H1 (cell line): Measurements from ENCODE around the gene HRH3. TPM values are rescaled to one million over a fixed set of nuclear protein-coding genes. Genes with fewer than 3 reads are reported as not detected.
A peak's percentile ranks its signal among the peaks of the same experiment; 100 is the strongest.

ENCODE experiments used
- CTCF ChIA-PET: fragments of 300-600 bp; sonication (Branson Sonifier 250); formaldehyde crosslinking; loops from one replicate; lab custom pipeline; 2021; ENCODE audit not compliant: partially characterized antibody; lab: Charles Lee
- POLR2A ChIA-PET: fragments of 300-600 bp; sonication (Branson Sonifier 250); formaldehyde crosslinking; loops from one replicate; lab custom pipeline; 2021; ENCODE audit warnings: inconsistent platforms; ENCODE audit not compliant: partially characterized antibody; lab: Charles Lee
- DNase-seq, 2 experiments: peaks; one replicate each; pipeline versions ENCODE4 v3.0.0 to v3.0.0-alpha.2; 2010 to 2022; ENCODE audit warnings: low spot score in 2 of 2, low read depth in 1 of 2, mixed read lengths in 1 of 2
- FAIRE-seq: peaks from 2 replicates; lab custom pipeline; 2011; peaks lifted over from hg19 to GRCh38; lab: Jason Lieb, UNC
- H2AFZ ChIP-seq: 2 replicates; pipeline ENCODE4 v1.8.1; 2012; ENCODE audit warnings: low read length, inconsistent platforms
- H2AK5ac ChIP-seq: 2 replicates; pipeline ENCODE4 v1.6.1; 2013; ENCODE audit warnings: low read depth, low read length
- H2BK120ac ChIP-seq: replicated peaks from 2 replicates; pipeline ENCODE3; 2013; ENCODE audit warnings: low read depth, low read length, inconsistent platforms
- H2BK12ac ChIP-seq: 2 replicates; pipeline ENCODE4 v1.6.1; 2013; ENCODE audit warnings: low read depth, low read length
- H2BK15ac ChIP-seq: 2 replicates; pipeline ENCODE4 v1.6.1; 2013; ENCODE audit warnings: low read length
- H2BK20ac ChIP-seq: 2 replicates; pipeline ENCODE4 v1.6.1; 2013; ENCODE audit warnings: low read length
- H2BK5ac ChIP-seq: 2 replicates; pipeline ENCODE4 v1.6.1; 2013; ENCODE audit warnings: low read depth, low read length
- H3K14ac ChIP-seq: 2 replicates; pipeline ENCODE4 v1.6.1; 2013; ENCODE audit warnings: inconsistent platforms; ENCODE audit not compliant: insufficient read length
- H3K18ac ChIP-seq: 2 replicates; pipeline ENCODE4 v1.6.1; 2013; ENCODE audit warnings: low read length; ENCODE audit errors: extremely low read depth
- H3K23ac ChIP-seq: 2 replicates; pipeline ENCODE4 v1.6.1; 2013; ENCODE audit warnings: inconsistent platforms; ENCODE audit not compliant: insufficient read length
- H3K23me2 ChIP-seq: 2 replicates; pipeline ENCODE4 v1.6.1; 2013; ENCODE audit warnings: low read depth, low read length
- H3K27ac ChIP-seq: 2 replicates; pipeline ENCODE4 v1.6.1; 2011; ENCODE audit warnings: low read depth, low read length, inconsistent platforms
- H3K27me3 ChIP-seq, 4 experiments: replicated peaks in 1 of 4; 1 replicate in 1 of 4; 2 replicates in 3 of 4; pipeline versions ENCODE4 v1.6.1 to v1.8.1; 2011 to 2013; ENCODE audit warnings: low read length in 3 of 4, mild to moderate bottlenecking in 3 of 4, inconsistent platforms in 2 of 4, mixed read lengths in 2 of 4, moderate library complexity in 1 of 4; ENCODE audit not compliant: control insufficient read depth in 3 of 4, insufficient read depth in 3 of 4; ENCODE audit errors: extremely low read depth in 1 of 4
- H3K36me3 ChIP-seq, 4 experiments: 2 replicates each; pipeline versions ENCODE4 v1.6.1 to v1.8.1; 2011 to 2013; ENCODE audit warnings: mild to moderate bottlenecking in 4 of 4, low read length in 3 of 4, moderate library complexity in 2 of 4, control low read depth in 1 of 4, inconsistent platforms in 1 of 4; ENCODE audit not compliant: insufficient read depth in 4 of 4, control insufficient read depth in 2 of 4
- H3K4ac ChIP-seq: replicated peaks from 2 replicates; pipeline ENCODE3; 2013; ENCODE audit warnings: low read length, low read depth, mixed read lengths, inconsistent platforms; ENCODE audit not compliant: insufficient read length
- H3K4me1 ChIP-seq, 4 experiments: replicated peaks in 1 of 4; 1 replicate in 1 of 4; 2 replicates in 3 of 4; pipeline versions ENCODE4 v1.6.1 to v1.8.1; 2011 to 2013; ENCODE audit warnings: low read length in 3 of 4, inconsistent platforms in 2 of 4, mixed read lengths in 1 of 4; ENCODE audit not compliant: insufficient read depth in 4 of 4, control insufficient read depth in 3 of 4
- H3K4me2 ChIP-seq, 2 experiments: 2 replicates each; pipeline versions ENCODE4 v1.6.1 to v1.8.1; 2011 to 2013; ENCODE audit warnings: low read depth in 2 of 2, low read length in 2 of 2, control low read depth in 1 of 2, inconsistent platforms in 1 of 2, mild to moderate bottlenecking in 1 of 2; ENCODE audit not compliant: insufficient read depth in 1 of 2
- H3K4me3 ChIP-seq, 4 experiments: fragments of 200-600, 300-600 bp in 1 of 4; sonication (generic), shearing (Covaris generic), sonication (Bioruptor Twin) in 1 of 4; 2 replicates each; pipeline versions ENCODE4 v1.5.1 to v1.8.1; 2011 to 2016; ENCODE audit warnings: low read length in 4 of 4, low read depth in 3 of 4, control low read depth in 2 of 4, inconsistent platforms in 2 of 4, mild to moderate bottlenecking in 2 of 4, mixed read lengths in 1 of 4, moderate library complexity in 1 of 4; ENCODE audit not compliant: insufficient read depth in 2 of 4; ENCODE audit errors: extremely low read depth in 1 of 4
- H3K56ac ChIP-seq: replicated peaks from 2 replicates; pipeline ENCODE3; 2013; ENCODE audit warnings: low read depth, mild to moderate bottlenecking, mixed read lengths, low read length, inconsistent platforms; ENCODE audit not compliant: insufficient read length
- H3K79me1 ChIP-seq: 2 replicates; pipeline ENCODE4 v1.6.1; 2013; ENCODE audit warnings: low read depth, low read length, control low read depth
- H3K79me2 ChIP-seq, 2 experiments: 2 replicates each; pipeline versions ENCODE4 v1.6.1 to v1.8.1; 2012 to 2013; ENCODE audit warnings: low read length in 2 of 2, mild to moderate bottlenecking in 2 of 2, inconsistent platforms in 1 of 2; ENCODE audit not compliant: insufficient read depth in 2 of 2, control insufficient read depth in 1 of 2
- H3K9ac ChIP-seq, 4 experiments: replicated peaks in 1 of 4; 1 replicate in 1 of 4; 2 replicates in 3 of 4; pipeline versions ENCODE4 v1.6.1 to v1.8.1; 2011 to 2013; ENCODE audit warnings: low read depth in 3 of 4, low read length in 3 of 4, control low read depth in 2 of 4, mild to moderate bottlenecking in 2 of 4, moderate library complexity in 2 of 4, inconsistent platforms in 1 of 4; ENCODE audit errors: extremely low read depth in 1 of 4
- H3K9me3 ChIP-seq, 2 experiments: 2 replicates each; pipeline versions ENCODE4 v1.6.1 to v1.8.1; 2012 to 2013; ENCODE audit warnings: mild to moderate bottlenecking in 2 of 2, moderate library complexity in 2 of 2, control low read depth in 1 of 2, inconsistent platforms in 1 of 2, low read depth in 1 of 2, low read length in 1 of 2, mixed read lengths in 1 of 2; ENCODE audit not compliant: insufficient read depth in 2 of 2
- H4K20me1 ChIP-seq, 2 experiments: replicated peaks in 1 of 2; 2 replicates each; pipeline versions ENCODE3 to v1.8.1; 2011 to 2013; ENCODE audit warnings: inconsistent platforms in 2 of 2, low read length in 2 of 2, mild to moderate bottlenecking in 1 of 2; ENCODE audit not compliant: insufficient read depth in 2 of 2, control insufficient read depth in 1 of 2
- H4K5ac ChIP-seq: 2 replicates; pipeline ENCODE4 v1.6.1; 2013; ENCODE audit warnings: low read length, low read depth, mixed read lengths, inconsistent platforms; ENCODE audit not compliant: insufficient read length
- H4K8ac ChIP-seq: 2 replicates; pipeline ENCODE4 v1.8.0; 2013; ENCODE audit warnings: mild to moderate bottlenecking, moderate library complexity, low read length, inconsistent platforms; ENCODE audit not compliant: insufficient read depth; ENCODE audit errors: extremely low read depth
- H4K91ac ChIP-seq: replicated peaks from 2 replicates; pipeline ENCODE3; 2013; ENCODE audit warnings: low read length, mixed read lengths, inconsistent platforms; ENCODE audit not compliant: insufficient read length
- BRCA1 ChIP-seq: IDR thresholded peaks from 2 replicates; pipeline ENCODE4 v1.6.1; 2012; ENCODE audit warnings: low read depth, low read length, improper control_type of control experiment
- CTBP2 ChIP-seq: IDR thresholded peaks from 2 replicates; pipeline ENCODE4 v1.7.0; 2011; ENCODE audit warnings: borderline replicate concordance, mild to moderate bottlenecking, moderate library complexity, mixed read lengths, low read length; ENCODE audit not compliant: insufficient read depth, insufficient read length
- EP300 ChIP-seq, 2 experiments: IDR thresholded peaks; 1 replicate in 1 of 2; 2 replicates in 1 of 2; pipeline ENCODE4 v1.6.1; 2011 to 2012; ENCODE audit warnings: low read depth in 2 of 2, low read length in 2 of 2, mild to moderate bottlenecking in 2 of 2, borderline replicate concordance in 1 of 2, inconsistent platforms in 1 of 2, moderate library complexity in 1 of 2
- GTF2F1 ChIP-seq: IDR thresholded peaks from 2 replicates; pipeline ENCODE4 v1.6.1; 2012; ENCODE audit warnings: low read depth, low read length, improper control_type of control experiment, borderline replicate concordance
- RBBP5 ChIP-seq: IDR thresholded peaks from 2 replicates; pipeline ENCODE4 v1.7.1; 2012; ENCODE audit warnings: low read depth, mild to moderate bottlenecking, inconsistent platforms, low read length, moderate library complexity, borderline replicate concordance
- RNF2 ChIP-seq: fragments of 200-900, 300-1000 bp; sonication (generic); IDR thresholded peaks from 2 replicates; pipeline ENCODE4 v1.7.1; 2016; ENCODE audit warnings: borderline replicate concordance, low read depth, mild to moderate bottlenecking, antibody characterized with exemption, low read length; ENCODE audit not compliant: poor library complexity, severe bottlenecking; ENCODE audit errors: missing control alignments
- SAP30 ChIP-seq: fragments of 300-600 bp; sonication (generic); IDR thresholded peaks from 2 replicates; pipeline ENCODE4 v1.7.1; 2012; ENCODE audit warnings: low read length, moderate library complexity, mild to moderate bottlenecking, inconsistent platforms; ENCODE audit not compliant: insufficient read depth, insufficient replicate concordance
- SP1 ChIP-seq: IDR thresholded peaks from 2 replicates; pipeline ENCODE4 v1.6.1; 2011; ENCODE audit warnings: low read depth, low read length
- SRF ChIP-seq: IDR thresholded peaks from 2 replicates; pipeline ENCODE4 v1.6.1; 2011; ENCODE audit warnings: mild to moderate bottlenecking, low read depth, low read length, moderate library complexity
- TBP ChIP-seq: IDR thresholded peaks from 2 replicates; pipeline ENCODE4 v1.6.1; 2011; ENCODE audit warnings: low read depth, low read length, improper control_type of control experiment
- ZNF274 ChIP-seq: IDR thresholded peaks from 2 replicates; pipeline ENCODE4 v1.7.0; 2012; ENCODE audit warnings: low read length, borderline replicate concordance; ENCODE audit errors: extremely low read depth
- WGBS, 2 experiments: shearing (Covaris generic) in 1 of 2; methylation state at CpG; one replicate each; pipeline versions ENCODE4 v1.1.6 to v1.1.7; 2013 to 2015; ENCODE audit warnings: low lambda C conversion rate in 2 of 2, mixed read lengths in 2 of 2, inconsistent platforms in 1 of 2, low coverage in 1 of 2, missing lambda C conversion rate in 1 of 2; ENCODE audit not compliant: insufficient replicate concordance in 2 of 2, insufficient coverage in 1 of 2, insufficient read length in 1 of 2; ENCODE audit errors: extremely low coverage in 1 of 2, missing lambda C conversion rate in 1 of 2; 5-methylcytosine and 5-hydroxymethylcytosine counted together
- polyA plus RNA-seq, 7 experiments: library from polyadenylated mRNA; depleted of rRNA in 3 of 7; stranded (reverse) in 5 of 7; unstranded in 2 of 7; fragments of >200 nt in 5 of 7; fragments of 200-250 nt in 2 of 7; gene quantifications; 1 replicate in 5 of 7; 2 replicates in 1 of 7; 4 replicates in 1 of 7; pipeline versions ENCODE4 v1.2.1 to v1.2.3, GENCODE V29; 2011 to 2013; ENCODE audit warnings: missing spikeins in 2 of 7, mixed read lengths in 2 of 7
- total RNA-seq: library from RNA; stranded (reverse); fragmentation: NEBNext Ultra II Directional; extraction: Animal tissue kit (Norgen Biotek cat#: 25700); gene quantifications from 2 replicates; pipeline ENCODE4 v1.2.1, GENCODE V29; 2021

The HRH3 gene
- total and polyA plus RNA-seq, 2 of the 8 experiments (the other 6 are each of a cell fraction or from before 2014, with no cell fraction given), result 2.0 to 4.5 TPM

DNA sequence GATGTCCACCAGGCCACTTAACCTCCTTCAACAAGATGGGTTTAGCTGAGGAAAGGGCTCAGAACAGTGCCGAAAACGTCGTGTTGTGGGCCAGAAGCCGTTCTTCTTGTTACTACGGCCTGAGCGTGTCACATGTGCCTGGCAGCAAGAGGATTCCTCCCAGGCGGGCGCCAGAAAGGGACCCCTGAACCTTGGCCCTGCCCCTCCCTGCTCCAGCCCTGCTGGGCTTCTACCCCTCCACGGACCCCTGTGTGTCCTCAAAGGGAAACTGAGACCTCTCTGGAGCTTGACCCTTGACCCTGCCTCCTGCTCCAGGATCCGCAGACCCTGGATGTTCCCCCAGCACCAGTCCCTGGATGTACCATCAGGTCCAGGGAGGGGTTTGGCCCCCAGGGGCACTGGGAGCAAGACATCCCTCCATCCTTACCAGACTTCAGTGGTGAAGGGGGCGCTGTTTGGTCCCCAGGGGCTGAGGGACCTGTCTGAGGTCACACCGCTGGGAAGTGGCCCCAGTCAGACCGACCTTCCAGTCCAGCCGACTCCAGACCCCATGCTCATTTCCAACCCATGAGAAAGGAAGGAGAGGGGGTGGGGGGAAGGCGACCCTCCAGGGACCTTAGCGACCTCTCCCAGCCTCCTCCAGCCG is 10.1 kb downstream of the HRH3 start:
- Histone ChIP-seq H2AFZ (no peak overlapping the region), H4K91ac (peak overlapping the region; percentile 47), H4K8ac (peak overlapping the region; percentile 8; the same call in 1 of the 2 replicates), H3K56ac (no peak overlapping the region), H3K23me2 (no peaks in the 10 kb centered on the region), H3K4me2 (no peak overlapping the region), H3K9ac (no peak overlapping the region), H3K4me3 (no peak overlapping the region), H3K4ac (no peak overlapping the region), H3K27me3 (no peaks in the 10 kb centered on the region; a peak in 2 of 7 replicates), H3K27ac (no peak overlapping the region; the same call in 1 of the 2 replicates), H3K18ac (no peak overlapping the region), H3K79me1 (no peaks in the 10 kb centered on the region), H3K4me1 (peaks cover 0 to 3% (median 0%) of the 10 kb centered on the region in 4 experiments; a peak in 1 of 7 replicates), H3K9me3 (no peaks in the 10 kb centered on the region), H3K36me3 (no peaks in the 10 kb centered on the region), H4K20me1 (peaks cover 0 to 2% of the 10 kb centered on the region in 2 experiments), H2BK12ac (0 out of 2 replicates have a peak overlapping the region, but pooled peaks have one; percentile 75), H3K79me2 (no peaks in the 10 kb centered on the region), H3K14ac (no peak overlapping the region), H4K5ac (no peak overlapping the region), H2BK20ac (no peak overlapping the region), H2BK5ac (no peak overlapping the region), H3K23ac (no peak overlapping the region), H2AK5ac (no peak overlapping the region), H2BK120ac (no peak overlapping the region), H2BK15ac (peak overlapping the region; percentile 81)
- no peak for DNase-seq
- 85% methylated on average over 14 of the region's 17 CpGs; no CpG with 5 or more reads in 1 of the 2 experiments for WGBS, 2 experiments
- TF ChIP-seq TBP (no peak), SAP30 (no peak), EP300 (IDR thresholded peaks at IDR 0.05; ENCODE audit: borderline replicate concordance in 1 of 2, low read depth in 2 of 2, low read length in 2 of 2) (no peak), BRCA1 (no peak), SP1 (no peak), SRF (no peak), GTF2F1 (no peak), ZNF274 (no peak), RBBP5 (no peak), CTBP2 (no peak), RNF2 (no peak)
- ChIA-PET POLR2A (interaction anchor here (1.0 to 1.2 kb wide), 2 partner anchors 9 to 48 kb away, joined by 3 to 4 read pairs; no protein-coding TSS in a partner anchor), CTCF (interaction anchor here (0.7 to 2.5 kb wide), 12 partner anchors 8 to 199 kb away, joined by 3 to 9 read pairs (median 4); no protein-coding TSS in a partner anchor)
- no peak for FAIRE-seq
